Aorta (tissue), 5 donors: ENCODE results near the gene RAB30. TPM values are rescaled to one million over a fixed set of nuclear protein-coding genes. Genes with fewer than 3 reads are reported as not detected.

Source experiments
- ATAC-seq: fragments of 200-7000 bp; cut with Tn5 transposase; one replicate; pipeline ENCODE4 v1.9.1; 2022; ENCODE audit warnings: moderate library complexity; ENCODE audit not compliant: low FRiP score
- DNase-seq, 2 donors: peaks; one replicate each; pipeline ENCODE4 v3.0.0-alpha.2; 2020
- H3K27ac ChIP-seq, 2 donors: one replicate each; pipeline ENCODE4 v1.5.1; 2013; ENCODE audit warnings: low read length in 2 of 2, mild to moderate bottlenecking in 2 of 2, moderate library complexity in 2 of 2, control low read depth in 1 of 2, inconsistent platforms in 1 of 2, low read depth in 1 of 2
- H3K27me3 ChIP-seq, 2 donors: one replicate each; pipeline ENCODE4 v1.6.1; 2013; ENCODE audit warnings: control low read depth in 1 of 2, low read length in 1 of 2, mild to moderate bottlenecking in 1 of 2, moderate library complexity in 1 of 2; ENCODE audit not compliant: insufficient read depth in 2 of 2, control insufficient read depth in 1 of 2
- H3K36me3 ChIP-seq, 2 donors: one replicate each; pipeline ENCODE4 v1.6.1; 2013; ENCODE audit warnings: control low read depth in 1 of 2, low read length in 1 of 2, mild to moderate bottlenecking in 1 of 2; ENCODE audit not compliant: insufficient read depth in 2 of 2, control insufficient read depth in 1 of 2
- H3K4me1 ChIP-seq, 2 donors: one replicate each; pipeline ENCODE4 v1.6.1; 2013; ENCODE audit warnings: low read length in 2 of 2, control low read depth in 1 of 2, mild to moderate bottlenecking in 1 of 2, moderate library complexity in 1 of 2; ENCODE audit not compliant: insufficient read depth in 2 of 2, control insufficient read depth in 1 of 2
- H3K4me3 ChIP-seq, 2 donors: one replicate each; pipeline ENCODE4 v1.5.1; 2013; ENCODE audit warnings: low read length in 2 of 2, control low read depth in 1 of 2, mild to moderate bottlenecking in 1 of 2
- H3K9me3 ChIP-seq: one replicate; pipeline ENCODE4 v1.6.1; 2013; ENCODE audit warnings: mild to moderate bottlenecking, low read length; ENCODE audit not compliant: control insufficient read depth
- WGBS, 2 donors: extraction: QIAGEN DNeasy Blood & Tissue Kit; methylation state at CpG; one replicate each; pipeline ENCODE4 v1.1.7; 2013; 5-methylcytosine and 5-hydroxymethylcytosine counted together
- intact Hi-C, 2 donors: fragments of 100-400 bp; cut with DNase I; formaldehyde crosslinking; loops; one replicate each; pipeline versions ENCODE4 v1.14.2 to v1.15.0; 2022
- polyA plus RNA-seq, 2 donors: library from polyadenylated mRNA; stranded (reverse); fragments of 200-250 nt; gene quantifications; one replicate each; pipeline ENCODE4 v1.2.3, GENCODE V29; 2013
- total RNA-seq, 2 donors: library from RNA; stranded (reverse); fragmentation: NEBNext Ultra II Directional; extraction: Animal tissue kit (Norgen Biotek cat#: 25700); gene quantifications; one replicate each; pipeline ENCODE4 v1.2.1, GENCODE V29; 2021
- donor health status: healthy with polysubstance abuse.
- donor health status: Bipolar disorder and iron deficiency.
- donor health status: DM: no; HTN: no; CAD: no.
- donor health status: DM: no; HTN: no; CAD: no.
- donor health status: DM: yes; HTN: yes; CAD: no.

The RAB30 gene
- total and polyA plus RNA-seq, 4 donors: 2.9 to 44.1 (median 12.0) TPM

DNA sequence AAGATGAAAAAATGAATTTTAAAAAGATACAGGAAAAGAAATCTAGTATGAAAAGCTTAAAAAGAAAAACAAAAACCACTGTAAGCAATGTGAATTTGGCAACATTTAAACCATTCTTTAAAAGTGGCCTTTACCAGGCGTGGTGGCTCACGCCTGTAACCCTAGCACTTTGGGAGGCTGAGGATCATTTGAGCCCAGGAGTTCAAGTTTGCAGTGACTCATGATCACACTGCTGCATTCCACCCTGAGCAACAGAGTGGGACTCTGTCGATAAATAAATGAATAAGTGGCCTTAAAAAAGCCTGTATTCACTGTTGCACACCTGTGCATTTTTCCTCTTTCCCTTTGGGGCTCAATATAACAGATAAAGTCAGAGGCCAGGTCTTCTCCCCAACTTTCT, 69.2 kb downstream of the RAB30 start:
- WGBS, 2 donors: 96% methylated on average over 3 of the region's 3 CpGs
- H3K9me3 ChIP-seq: no peaks in the 10 kb centered on the region
- no peak overlapping the region for H3K27ac ChIP-seq
- H3K4me3 ChIP-seq: no peak overlapping the region
- intact Hi-C loops: no loop called here
- no peak for DNase-seq
- peaks cover 0 to 2% of the 10 kb centered on the region in 2 donors for H3K4me1 ChIP-seq
- H3K27me3 ChIP-seq: no peaks in the 10 kb centered on the region
- no peak for ATAC-seq
- H3K36me3 ChIP-seq: peaks cover 0 to 2% of the 10 kb centered on the region in 2 donors

DNA sequence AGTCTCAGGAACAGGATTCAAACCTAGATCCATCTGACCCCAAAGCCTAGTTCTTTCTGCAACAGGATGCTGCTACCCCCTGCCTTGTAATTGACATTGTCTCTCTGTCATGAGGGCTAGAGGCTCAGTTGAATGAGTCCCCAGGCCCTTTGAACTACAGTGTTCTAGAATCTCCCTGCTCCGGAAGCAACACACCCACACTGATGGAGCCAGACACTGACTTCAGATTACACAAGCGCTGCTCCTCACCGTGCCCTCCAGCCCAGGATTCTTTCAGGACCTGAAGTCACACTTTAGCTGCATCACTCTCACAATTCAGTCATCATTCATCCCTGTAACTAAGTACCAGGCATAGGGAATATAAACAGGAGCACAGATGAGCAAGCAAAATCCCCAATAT, 69.6 kb downstream of the RAB30 start:
- intact Hi-C loops: no loop called here
- DNase-seq (no peak), ATAC-seq (no peak)
- Histone ChIP-seq H3K27me3 (no peaks in the 10 kb centered on the region), H3K27ac (no peak overlapping the region), H3K36me3 (peaks cover 0 to 2% of the 10 kb centered on the region in 2 donors), H3K4me3 (no peak overlapping the region), H3K4me1 (peaks cover 0 to 1% of the 10 kb centered on the region in 2 donors), H3K9me3 (no peaks in the 10 kb centered on the region)
- 85 to 91% methylated on average over 3 of the region's 3 CpGs for WGBS, 2 donors

DNA sequence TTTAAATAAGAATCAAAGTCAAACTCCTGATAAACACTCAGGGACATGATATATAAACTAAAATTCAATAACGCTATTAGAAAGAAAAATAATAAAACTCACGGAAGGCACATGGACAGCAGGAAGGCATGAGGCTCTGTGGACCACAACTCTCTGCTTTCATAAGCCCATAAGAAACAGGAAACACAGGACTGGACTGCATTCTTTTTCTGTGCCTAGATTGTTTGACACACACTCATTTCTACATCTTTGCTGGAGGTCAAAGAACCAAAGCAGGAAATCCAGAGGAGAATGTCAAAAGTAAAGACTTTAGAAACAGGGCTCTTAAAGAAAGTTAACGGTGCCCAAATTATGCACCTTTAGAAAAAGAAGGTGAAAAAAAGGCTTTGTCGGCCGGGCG, 71.3 kb downstream of the RAB30 start:
- intact Hi-C loops: no loop called here

DNA sequence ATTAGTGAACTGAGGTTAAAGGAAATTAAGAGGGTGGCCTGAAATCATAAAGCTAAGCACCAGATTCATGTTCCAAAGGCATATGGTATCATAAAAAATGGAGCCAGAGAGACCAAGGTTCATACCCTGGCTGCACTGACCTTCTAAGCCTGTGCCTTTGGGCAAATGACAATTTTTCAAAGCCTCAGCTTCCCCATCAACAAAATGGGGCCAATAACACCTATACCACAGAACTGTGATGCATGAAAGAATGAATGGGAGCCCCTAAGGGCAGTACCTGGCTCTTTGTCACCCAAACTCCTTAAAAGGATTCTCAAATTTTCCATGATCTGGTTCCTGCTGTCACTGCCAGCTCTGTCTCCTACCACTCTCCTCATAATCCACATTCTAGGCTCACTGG, 72.5 kb downstream of the RAB30 start:
- ATAC-seq (no peak), DNase-seq (no peak)
- Histone ChIP-seq H3K9me3 (no peaks in the 10 kb centered on the region), H3K36me3 (peaks cover 0 to 2% of the 10 kb centered on the region in 2 donors), H3K4me1 (no peaks in the 10 kb centered on the region), H3K4me3 (no peak overlapping the region), H3K27ac (no peak overlapping the region), H3K27me3 (no peaks in the 10 kb centered on the region)
- intact Hi-C loops: no loop called here

More for the DNA sequence above, 71.3 kb downstream of the RAB30 start:
- no peak for DNase-seq
- H3K27ac ChIP-seq: no peak overlapping the region
- H3K9me3 ChIP-seq: no peaks in the 10 kb centered on the region
- H3K4me1 ChIP-seq: no peaks in the 10 kb centered on the region
- no peak for ATAC-seq
- H3K36me3 ChIP-seq: peaks cover 0 to 2% of the 10 kb centered on the region in 2 donors
- no peak overlapping the region for H3K4me3 ChIP-seq
- 92 to 94% methylated on average over 6 of the region's 6 CpGs for WGBS, 2 donors
- H3K27me3 ChIP-seq: no peaks in the 10 kb centered on the region

DNA sequence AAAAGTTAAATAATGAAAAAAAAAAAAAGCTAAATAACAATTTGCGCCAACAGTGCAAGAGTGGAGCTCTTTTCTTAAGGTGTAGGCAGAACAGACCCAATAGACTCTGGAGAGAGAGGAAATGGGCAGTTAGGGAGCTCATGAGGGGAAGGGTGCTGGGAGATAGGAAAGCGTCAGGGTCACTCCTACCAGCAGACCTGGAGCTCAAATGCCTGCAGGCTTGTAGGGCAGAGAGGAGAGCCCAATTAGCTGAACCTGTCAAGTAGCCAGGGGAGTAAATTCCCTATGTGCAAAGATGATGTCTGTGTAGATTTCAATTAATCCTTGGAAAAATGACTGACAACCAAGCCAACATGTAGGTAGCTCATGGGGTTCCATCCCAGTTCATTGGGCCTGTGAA, 73.0 kb downstream of the RAB30 start:
- WGBS, 2 donors: 99% methylated on average over 2 of the region's 2 CpGs
- Histone ChIP-seq H3K27ac (no peak overlapping the region), H3K4me3 (no peak overlapping the region), H3K4me1 (no peaks in the 10 kb centered on the region), H3K9me3 (no peaks in the 10 kb centered on the region), H3K36me3 (peaks cover 0 to 2% of the 10 kb centered on the region in 2 donors), H3K27me3 (no peaks in the 10 kb centered on the region)
- ATAC-seq (no peak), DNase-seq (no peak)
- intact Hi-C loops: no loop called here

DNA sequence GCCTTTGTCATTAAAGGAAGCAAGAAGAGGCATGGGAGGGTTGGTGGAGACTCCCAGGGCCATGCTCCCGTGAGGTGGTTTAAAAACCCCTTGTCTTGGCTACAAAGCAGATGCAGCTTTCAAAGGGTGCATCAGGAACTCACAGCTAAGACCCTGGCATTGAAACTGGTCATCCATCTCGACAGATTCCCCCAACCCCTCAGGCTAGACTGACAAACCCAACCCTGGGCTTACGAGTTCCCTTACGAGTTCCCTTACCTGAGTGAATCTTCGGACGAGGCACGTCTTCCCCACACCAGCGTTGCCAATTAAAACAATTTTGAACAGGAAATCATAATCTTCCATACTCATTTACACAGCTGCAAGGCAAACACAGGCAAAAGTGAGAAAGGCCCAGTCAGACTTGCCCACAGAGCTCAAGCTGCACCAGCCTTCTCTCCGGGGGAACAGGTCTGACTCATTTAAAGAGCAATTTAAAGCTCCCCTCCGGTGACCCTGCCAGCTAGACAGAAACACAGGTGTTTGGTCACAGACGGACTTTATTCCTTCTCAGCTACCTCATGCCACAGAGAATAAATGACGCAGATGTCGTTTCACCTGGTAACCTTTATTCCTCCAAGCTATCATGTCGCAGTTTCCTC, 74.6 kb downstream of the RAB30 start:
- ATAC-seq (no peak), DNase-seq (no peak)
- Histone ChIP-seq H3K4me3 (no peak overlapping the region), H3K4me1 (no peaks in the 10 kb centered on the region), H3K27me3 (no peaks in the 10 kb centered on the region), H3K9me3 (no peaks in the 10 kb centered on the region), H3K27ac (no peak overlapping the region), H3K36me3 (peaks cover 0 to 2% of the 10 kb centered on the region in 2 donors)
- 73 to 75% methylated on average over 14 of the region's 14 CpGs for WGBS, 2 donors
- intact Hi-C loops: no loop called here

DNA sequence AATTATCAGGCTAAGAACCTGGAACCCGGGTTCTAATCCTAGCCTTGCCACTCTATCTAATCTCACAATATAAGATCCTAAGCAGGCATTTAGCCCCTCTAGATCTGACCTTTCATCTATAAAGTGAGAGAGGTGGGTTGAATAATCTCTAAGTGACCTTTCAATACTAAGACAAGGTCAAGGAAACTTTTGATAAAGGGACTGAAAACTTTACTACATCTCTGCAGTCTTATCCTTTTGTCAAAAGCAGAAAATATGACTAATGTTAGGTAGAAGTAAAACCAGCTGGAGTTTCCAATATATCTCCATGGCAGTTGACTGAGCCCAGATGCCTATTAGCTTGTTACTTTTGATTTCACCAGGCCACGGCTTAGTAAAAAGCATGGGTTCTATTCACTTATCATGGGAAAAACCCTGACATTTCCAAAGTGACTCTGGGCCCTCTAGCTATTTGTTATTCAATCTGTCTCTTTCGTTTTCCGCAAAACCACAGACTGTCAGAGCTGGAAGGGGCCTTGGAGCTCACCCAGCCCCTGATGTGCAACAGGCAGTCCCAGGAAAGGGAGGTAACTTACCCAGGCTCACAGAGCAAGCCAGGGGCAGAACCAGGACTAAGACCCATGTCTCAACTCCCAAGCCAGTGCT, 75.8 kb downstream of the RAB30 start:
- 34 to 39% methylated on average over 4 of the region's 4 CpGs for WGBS, 2 donors
- no peaks in the 10 kb centered on the region for H3K36me3 ChIP-seq
- intact Hi-C loops: no loop called here
- no peaks in the 10 kb centered on the region for H3K9me3 ChIP-seq
- H3K4me1 ChIP-seq: no peaks in the 10 kb centered on the region
- no peak for DNase-seq
- no peak overlapping the region for H3K27ac ChIP-seq
- H3K4me3 ChIP-seq: no peak overlapping the region
- ATAC-seq: no peak
- no peaks in the 10 kb centered on the region for H3K27me3 ChIP-seq

DNA sequence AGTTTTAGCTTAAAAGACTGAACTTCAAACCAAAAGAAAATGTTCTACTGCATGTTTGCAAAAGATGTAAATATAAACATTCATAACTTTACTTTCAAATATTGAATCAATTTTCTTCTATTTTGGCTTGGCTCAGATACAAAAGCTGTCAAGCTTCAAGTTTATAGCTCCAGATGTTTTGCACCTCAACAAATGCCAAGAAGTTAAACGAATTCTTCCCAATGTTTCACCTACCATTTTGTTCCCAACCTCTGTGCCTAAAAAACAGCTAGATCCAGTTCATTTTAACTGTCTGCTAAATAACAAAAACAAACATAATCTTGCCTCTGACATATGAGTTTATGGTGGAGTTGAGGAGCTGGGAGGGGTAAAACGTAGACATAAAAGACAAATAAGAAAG, 76.5 kb downstream of the RAB30 start:
- no peaks in the 10 kb centered on the region for H3K36me3 ChIP-seq
- intact Hi-C loops: no loop called here
- DNase-seq (no peak), ATAC-seq (no peak)
- H3K27ac ChIP-seq: no peak overlapping the region
- 41 to 50% methylated on average over 2 of the region's 2 CpGs for WGBS, 2 donors
- no peak overlapping the region for H3K4me3 ChIP-seq
- H3K9me3 ChIP-seq: no peaks in the 10 kb centered on the region
- no peaks in the 10 kb centered on the region for H3K27me3 ChIP-seq
- no peaks in the 10 kb centered on the region for H3K4me1 ChIP-seq

DNA sequence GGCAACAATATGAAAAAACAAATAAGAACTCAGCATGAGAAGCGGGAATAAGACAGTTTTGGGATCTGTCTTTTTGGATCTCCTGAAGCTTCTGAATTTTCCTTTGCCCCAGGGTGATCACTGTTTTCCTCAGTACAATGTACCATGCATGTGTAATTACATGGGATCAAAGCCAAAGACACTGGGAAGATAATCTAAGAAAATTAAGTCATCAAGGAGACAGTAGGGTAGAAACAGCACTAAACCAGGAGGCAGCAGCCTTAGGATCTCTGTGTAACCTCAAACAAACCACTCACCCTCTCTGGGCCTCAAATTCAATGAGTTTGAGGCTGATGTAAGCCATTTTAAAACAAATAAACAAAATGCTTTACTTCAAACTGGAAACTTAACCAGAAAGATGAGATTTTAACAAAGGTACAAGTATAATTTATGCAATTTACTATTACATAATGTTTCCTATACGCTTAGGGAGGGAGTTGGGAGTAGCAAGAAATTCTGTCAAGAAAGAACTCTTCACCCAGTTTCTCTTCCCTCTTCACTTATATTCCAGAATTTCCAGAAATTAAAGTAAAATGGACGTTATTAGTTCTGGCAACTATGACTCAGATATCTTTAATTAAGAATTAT, 77.0 kb downstream of the RAB30 start:
- ATAC-seq (no peak), DNase-seq (no peak)
- intact Hi-C loops: no loop called here
- Histone ChIP-seq H3K9me3 (no peaks in the 10 kb centered on the region), H3K4me3 (no peak overlapping the region), H3K4me1 (no peaks in the 10 kb centered on the region), H3K27ac (no peak overlapping the region), H3K27me3 (no peaks in the 10 kb centered on the region), H3K36me3 (peaks cover 0 to 5% of the 10 kb centered on the region in 2 donors)
- 89 to 92% methylated on average over 3 of the region's 3 CpGs for WGBS, 2 donors
